GM12878 (cell line): Measurements from ENCODE around the gene ARHGEF37. TPM values are rescaled to one million over a fixed set of nuclear protein-coding genes. Genes with fewer than 3 reads are reported as not detected.

Experiments used
- ATAC-seq: fragments of 200-7000 bp; cut with Tn5 transposase; 3 replicates; pipeline ENCODE4 v1.9.1; 2020; ENCODE audit warnings: mild to moderate bottlenecking, moderate library complexity
- BruUV-seq: library from RNA; stranded (reverse); fragments of 400-500 nt; replicated peaks from 2 replicates; lab custom pipeline; 2021; lab: Mats Ljungman, UMichigan
- CTCF ChIA-PET: fragments of 300-600 bp; sonication (Branson Sonifier 250); formaldehyde crosslinking; extraction: SDS; loops from one replicate; lab custom pipeline; 2021; ENCODE audit warnings: inconsistent platforms; lab: Yijun Ruan, JAX
- POLR2A ChIA-PET: fragments of 350-600 bp; formaldehyde crosslinking; extraction: SDS; loops from one replicate; lab custom pipeline; 2021; ENCODE audit warnings: inconsistent platforms; lab: Charles Lee
- RAD21 ChIA-PET: fragments of 300-600 bp; sonication (Branson Sonifier 250); formaldehyde crosslinking; loops from one replicate; lab custom pipeline; 2023; ENCODE audit warnings: antibody characterized with exemption; ENCODE audit not compliant: unreplicated experiment; lab: Charles Lee
- SMC1A ChIA-PET: fragments of 300-600 bp; sonication (Branson Sonifier 250); formaldehyde crosslinking; loops from one replicate; lab custom pipeline; 2023; ENCODE audit not compliant: unreplicated experiment, uncharacterized antibody; lab: Charles Lee
- DNase-seq: peaks from one replicate; pipeline ENCODE4 v3.0.0-alpha.2; 2011; ENCODE audit warnings: low read depth, low spot score
- FAIRE-seq: peaks from 3 replicates; lab custom pipeline; 2011; peaks lifted over from hg19 to GRCh38; lab: Jason Lieb, UNC
- H2AFZ ChIP-seq: 2 replicates; pipeline ENCODE4 v1.6.0; 2011; ENCODE audit warnings: low read depth, low read length, control low read depth; ENCODE audit not compliant: control insufficient read depth
- H3K27ac ChIP-seq: 2 replicates; pipeline ENCODE4 v1.5.1; 2011; ENCODE audit warnings: control low read depth; ENCODE audit not compliant: control insufficient read depth, insufficient read depth
- H3K27me3 ChIP-seq, 2 experiments: replicated peaks in 1 of 2; 2 replicates each; pipeline versions ENCODE4 v1.6.0 to v1.6.1; 2011; ENCODE audit warnings: low read length in 1 of 2; ENCODE audit not compliant: control insufficient read depth in 2 of 2, insufficient read depth in 2 of 2
- H3K36me3 ChIP-seq, 2 experiments: 2 replicates each; pipeline ENCODE4 v1.5.1; 2011; ENCODE audit warnings: low read length in 1 of 2; ENCODE audit not compliant: control insufficient read depth in 2 of 2, insufficient read depth in 2 of 2
- H3K4me1 ChIP-seq: 2 replicates; pipeline ENCODE4 v1.6.1; 2011; ENCODE audit warnings: mild to moderate bottlenecking, low read length, moderate library complexity, mixed read lengths; ENCODE audit not compliant: control insufficient read depth, insufficient read depth
- H3K4me2 ChIP-seq: 2 replicates; pipeline ENCODE4 v1.6.0; 2011; ENCODE audit warnings: control low read depth; ENCODE audit not compliant: control insufficient read depth, insufficient read depth
- H3K4me3 ChIP-seq: fragments of 200-600 bp; sonication (generic); 2 replicates; pipeline ENCODE4 v1.5.1; 2016
- H3K79me2 ChIP-seq: 2 replicates; pipeline ENCODE4 v1.6.0; 2011; ENCODE audit warnings: low read length; ENCODE audit not compliant: control insufficient read depth, insufficient read depth
- H3K9ac ChIP-seq: 2 replicates; pipeline ENCODE4 v1.8.0; 2011; ENCODE audit warnings: low read length, control low read depth, mixed read lengths; ENCODE audit not compliant: control insufficient read depth, insufficient read depth
- H3K9me3 ChIP-seq: replicated peaks from 3 replicates; pipeline ENCODE4 v1.5.1; 2011; ENCODE audit warnings: mild to moderate bottlenecking, low read length; ENCODE audit not compliant: control insufficient read depth, insufficient read depth
- H4K20me1 ChIP-seq: 2 replicates; pipeline ENCODE4 v1.6.0; 2011; ENCODE audit not compliant: control insufficient read depth, insufficient read depth
- BACH1 ChIP-seq: fragments of 450-650 bp; IDR thresholded peaks from 2 replicates; pipeline ENCODE4 v1.6.1; 2017; ENCODE audit warnings: mild to moderate bottlenecking, borderline replicate concordance
- CEBPB ChIP-seq, 2 experiments: fragments of 150-350 bp in 1 of 2; IDR thresholded peaks; 2 replicates each; pipeline ENCODE4 v1.6.1; 2012 to 2014; ENCODE audit warnings: low read depth in 2 of 2, low read length in 2 of 2, borderline replicate concordance in 1 of 2, inconsistent platforms in 1 of 2
- FOXK2 ChIP-seq: fragments of 450-650 bp; IDR thresholded peaks from 2 replicates; pipeline ENCODE4 v1.6.1; 2017; ENCODE audit warnings: mild to moderate bottlenecking, moderate library complexity
- MYB ChIP-seq: fragments of 150-350 bp; IDR thresholded peaks from 2 replicates; pipeline ENCODE4 v1.6.1; 2014; ENCODE audit warnings: mild to moderate bottlenecking, low read depth, low read length, borderline replicate concordance
- NBN ChIP-seq: fragments of 450-650 bp; IDR thresholded peaks from 2 replicates; pipeline ENCODE4 v1.6.1; 2016
- SIX5 ChIP-seq: IDR thresholded peaks from 2 replicates; pipeline ENCODE4 v1.6.1; 2011; ENCODE audit warnings: mild to moderate bottlenecking, low read depth, low read length, moderate library complexity; ENCODE audit not compliant: severe bottlenecking
- WGBS: methylation state at CpG from one replicate; pipeline ENCODE4 v1.1.6; 2016; ENCODE audit warnings: low lambda C conversion rate; ENCODE audit not compliant: insufficient replicate concordance, insufficient coverage; ENCODE audit errors: missing lambda C conversion rate; 5-methylcytosine and 5-hydroxymethylcytosine counted together
- in situ Hi-C: fragments of 300-500 bp; cut with MboI; formaldehyde crosslinking; loops from 9 replicates; pipeline ENCODE4 v1.14.3; 2018; ENCODE audit warnings: mixed read lengths
- intact Hi-C: fragments of 100-400 bp; cut with micrococcal nuclease; formaldehyde crosslinking; loops from one replicate; pipeline ENCODE4 v1.14.2; 2022; ENCODE audit not compliant: unreplicated experiment
- polyA plus RNA-seq, 11 experiments: library from polyadenylated mRNA; depleted of rRNA in 4 of 11; unstranded in 6 of 11; stranded (reverse) in 5 of 11; fragments of >200 nt; fragmentation: Nextera tagmentation in 4 of 11; fragmentation: Illumina TruSeq in 1 of 11; extraction: Ambion mirVana in 4 of 11; extraction: Trizol in 1 of 11; gene quantifications; 1 replicate in 1 of 11; 2 replicates in 10 of 11; pipeline versions ENCODE4 v1.2.1 to v1.2.3, GENCODE V29; 2011 to 2016; ENCODE audit warnings: inconsistent platforms in 2 of 11, missing spikeins in 2 of 11, low read depth in 1 of 11
- total RNA-seq, 4 experiments: library from RNA; depleted of rRNA in 3 of 4; stranded (reverse); fragments of >200 nt in 3 of 4; fragmentation: Illumina TruSeq in 1 of 4; extraction: Trizol in 1 of 4; gene quantifications; 2 replicates each; pipeline versions ENCODE4 v1.2.1 to v1.2.3, GENCODE V29; 2013 to 2021
- TF ChIP-seq, protein P1 (sequence below): IDR thresholded peaks from 2 replicates; pipeline ENCODE4 v1.6.1; 2012; ENCODE audit warnings: low read length, inconsistent platforms
- TF ChIP-seq, protein P2 (sequence below): fragments of 450-650 bp; IDR thresholded peaks from 2 replicates; pipeline ENCODE4 v1.6.1; 2018; ENCODE audit warnings: borderline replicate concordance, mild to moderate bottlenecking; ENCODE audit not compliant: partially characterized antibody
- TF ChIP-seq, protein P3 (sequence below): IDR thresholded peaks from 2 replicates; pipeline ENCODE4 v1.6.1; 2012; ENCODE audit warnings: low read depth, low read length, improper control_type of control experiment
- TF ChIP-seq, protein P4 (sequence below): fragments of 450-650 bp; IDR thresholded peaks from 2 replicates; pipeline ENCODE4 v1.6.1; 2017; ENCODE audit warnings: mild to moderate bottlenecking
- TF ChIP-seq, protein P5 (sequence below): IDR thresholded peaks from 2 replicates; pipeline ENCODE4 v1.6.1; 2011; ENCODE audit warnings: borderline replicate concordance, low read depth, mild to moderate bottlenecking, moderate library complexity, low read length; ENCODE audit not compliant: insufficient read depth, poor library complexity, severe bottlenecking

Gene ARHGEF37
- total and polyA plus RNA-seq, 10 of the 15 experiments (the other 5 are each of a cell fraction or from before 2014, with no cell fraction given) = 0.16 to 1.1 (median 0.63) TPM

DNA sequence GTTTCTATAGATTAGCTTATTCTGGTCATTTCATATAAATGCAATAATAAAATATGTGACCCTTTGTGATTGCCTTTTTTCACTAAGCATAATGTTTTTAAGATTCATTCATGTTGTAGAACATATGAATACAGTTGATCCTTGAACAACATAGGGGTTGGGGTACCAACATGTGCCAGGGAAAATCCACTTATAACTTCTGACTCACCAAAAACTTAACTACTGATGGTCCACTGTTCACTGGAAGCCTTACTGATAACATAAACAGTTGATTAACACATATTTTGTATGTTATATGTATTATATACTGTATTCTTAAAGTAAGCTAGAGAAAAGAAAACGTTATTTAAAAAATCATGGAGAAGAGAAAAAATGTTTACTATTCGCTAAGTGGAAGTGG, 12.1 kb downstream of the ARHGEF37 start:
- FAIRE-seq = no peak
- RAD21 ChIA-PET = no interaction called here

More for the DNA sequence above, 12.1 kb downstream of the ARHGEF37 start:
- no peaks in the 10 kb centered on the region for H3K27me3 ChIP-seq
- no peak overlapping the region for H3K4me3 ChIP-seq
- 48% methylated on average over 2 of the region's 2 CpGs for whole genome bisulfite sequencing
- H4K20me1 ChIP-seq = no peaks in the 10 kb centered on the region
- ATAC-seq (no peak), DNase-seq (no peak)
- in situ Hi-C loops = no loop called here
- no peak overlapping the region for H3K9ac ChIP-seq
- no peak overlapping the region for H3K27ac ChIP-seq
- no peak overlapping the region for H3K4me2 ChIP-seq
- H3K79me2 ChIP-seq = no peaks in the 10 kb centered on the region
- CTCF ChIA-PET = interaction anchor here (0.6 to 2.7 kb wide), 6 partner anchors 11 to 73 kb away, joined by 3 to 18 read pairs (median 4); no protein-coding TSS in a partner anchor
- TF ChIP-seq, protein P1, sequence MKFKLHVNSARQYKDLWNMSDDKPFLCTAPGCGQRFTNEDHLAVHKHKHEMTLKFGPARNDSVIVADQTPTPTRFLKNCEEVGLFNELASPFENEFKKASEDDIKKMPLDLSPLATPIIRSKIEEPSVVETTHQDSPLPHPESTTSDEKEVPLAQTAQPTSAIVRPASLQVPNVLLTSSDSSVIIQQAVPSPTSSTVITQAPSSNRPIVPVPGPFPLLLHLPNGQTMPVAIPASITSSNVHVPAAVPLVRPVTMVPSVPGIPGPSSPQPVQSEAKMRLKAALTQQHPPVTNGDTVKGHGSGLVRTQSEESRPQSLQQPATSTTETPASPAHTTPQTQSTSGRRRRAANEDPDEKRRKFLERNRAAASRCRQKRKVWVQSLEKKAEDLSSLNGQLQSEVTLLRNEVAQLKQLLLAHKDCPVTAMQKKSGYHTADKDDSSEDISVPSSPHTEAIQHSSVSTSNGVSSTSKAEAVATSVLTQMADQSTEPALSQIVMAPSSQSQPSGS = no peak
- TF ChIP-seq, protein P2, sequence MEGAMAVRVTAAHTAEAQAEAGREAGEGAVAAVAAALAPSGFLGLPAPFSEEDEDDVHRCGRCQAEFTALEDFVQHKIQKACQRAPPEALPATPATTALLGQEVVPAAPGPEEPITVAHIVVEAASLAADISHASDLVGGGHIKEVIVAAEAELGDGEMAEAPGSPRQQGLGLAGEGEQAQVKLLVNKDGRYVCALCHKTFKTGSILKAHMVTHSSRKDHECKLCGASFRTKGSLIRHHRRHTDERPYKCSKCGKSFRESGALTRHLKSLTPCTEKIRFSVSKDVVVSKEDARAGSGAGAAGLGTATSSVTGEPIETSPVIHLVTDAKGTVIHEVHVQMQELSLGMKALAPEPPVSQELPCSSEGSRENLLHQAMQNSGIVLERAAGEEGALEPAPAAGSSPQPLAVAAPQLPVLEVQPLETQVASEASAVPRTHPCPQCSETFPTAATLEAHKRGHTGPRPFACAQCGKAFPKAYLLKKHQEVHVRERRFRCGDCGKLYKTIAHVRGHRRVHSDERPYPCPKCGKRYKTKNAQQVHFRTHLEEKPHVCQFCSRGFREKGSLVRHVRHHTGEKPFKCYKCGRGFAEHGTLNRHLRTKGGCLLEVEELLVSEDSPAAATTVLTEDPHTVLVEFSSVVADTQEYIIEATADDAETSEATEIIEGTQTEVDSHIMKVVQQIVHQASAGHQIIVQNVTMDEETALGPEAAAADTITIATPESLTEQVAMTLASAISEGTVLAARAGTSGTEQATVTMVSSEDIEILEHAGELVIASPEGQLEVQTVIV = no peak
- TF ChIP-seq SIX5 (no peak), CEBPB (IDR thresholded peaks at IDR 0.05; ENCODE audit: borderline replicate concordance in 1 of 2, low read depth in 2 of 2, low read length in 2 of 2) (no peak), FOXK2 (no peak), BACH1 (no peak), MYB (no peak), NBN (no peak)
- TF ChIP-seq, protein P3, sequence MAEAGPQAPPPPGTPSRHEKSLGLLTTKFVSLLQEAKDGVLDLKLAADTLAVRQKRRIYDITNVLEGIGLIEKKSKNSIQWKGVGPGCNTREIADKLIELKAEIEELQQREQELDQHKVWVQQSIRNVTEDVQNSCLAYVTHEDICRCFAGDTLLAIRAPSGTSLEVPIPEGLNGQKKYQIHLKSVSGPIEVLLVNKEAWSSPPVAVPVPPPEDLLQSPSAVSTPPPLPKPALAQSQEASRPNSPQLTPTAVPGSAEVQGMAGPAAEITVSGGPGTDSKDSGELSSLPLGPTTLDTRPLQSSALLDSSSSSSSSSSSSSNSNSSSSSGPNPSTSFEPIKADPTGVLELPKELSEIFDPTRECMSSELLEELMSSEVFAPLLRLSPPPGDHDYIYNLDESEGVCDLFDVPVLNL = no peak
- TF ChIP-seq, protein P4, sequence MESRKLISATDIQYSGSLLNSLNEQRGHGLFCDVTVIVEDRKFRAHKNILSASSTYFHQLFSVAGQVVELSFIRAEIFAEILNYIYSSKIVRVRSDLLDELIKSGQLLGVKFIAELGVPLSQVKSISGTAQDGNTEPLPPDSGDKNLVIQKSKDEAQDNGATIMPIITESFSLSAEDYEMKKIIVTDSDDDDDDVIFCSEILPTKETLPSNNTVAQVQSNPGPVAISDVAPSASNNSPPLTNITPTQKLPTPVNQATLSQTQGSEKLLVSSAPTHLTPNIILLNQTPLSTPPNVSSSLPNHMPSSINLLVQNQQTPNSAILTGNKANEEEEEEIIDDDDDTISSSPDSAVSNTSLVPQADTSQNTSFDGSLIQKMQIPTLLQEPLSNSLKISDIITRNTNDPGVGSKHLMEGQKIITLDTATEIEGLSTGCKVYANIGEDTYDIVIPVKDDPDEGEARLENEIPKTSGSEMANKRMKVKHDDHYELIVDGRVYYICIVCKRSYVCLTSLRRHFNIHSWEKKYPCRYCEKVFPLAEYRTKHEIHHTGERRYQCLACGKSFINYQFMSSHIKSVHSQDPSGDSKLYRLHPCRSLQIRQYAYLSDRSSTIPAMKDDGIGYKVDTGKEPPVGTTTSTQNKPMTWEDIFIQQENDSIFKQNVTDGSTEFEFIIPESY = no peak
- TF ChIP-seq, protein P5, sequence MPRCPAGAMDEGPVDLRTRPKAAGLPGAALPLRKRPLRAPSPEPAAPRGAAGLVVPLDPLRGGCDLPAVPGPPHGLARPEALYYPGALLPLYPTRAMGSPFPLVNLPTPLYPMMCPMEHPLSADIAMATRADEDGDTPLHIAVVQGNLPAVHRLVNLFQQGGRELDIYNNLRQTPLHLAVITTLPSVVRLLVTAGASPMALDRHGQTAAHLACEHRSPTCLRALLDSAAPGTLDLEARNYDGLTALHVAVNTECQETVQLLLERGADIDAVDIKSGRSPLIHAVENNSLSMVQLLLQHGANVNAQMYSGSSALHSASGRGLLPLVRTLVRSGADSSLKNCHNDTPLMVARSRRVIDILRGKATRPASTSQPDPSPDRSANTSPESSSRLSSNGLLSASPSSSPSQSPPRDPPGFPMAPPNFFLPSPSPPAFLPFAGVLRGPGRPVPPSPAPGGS = no peak
- intact Hi-C loops = no loop called here
- H3K36me3 ChIP-seq = no peaks in the 10 kb centered on the region
- no TSS peak for BruUV-seq
- no peak overlapping the region for H2AFZ ChIP-seq
- SMC1A ChIA-PET = interaction anchor here (2.0 kb wide), 1 partner anchor 25 kb away, joined by 7 read pairs; no protein-coding TSS in a partner anchor
- POLR2A ChIA-PET = no interaction called here
- no peaks in the 10 kb centered on the region for H3K9me3 ChIP-seq
- H3K4me1 ChIP-seq = peaks cover 3% of the 10 kb centered on the region; the same call in 1 of the 2 replicates
